Activated CD4-positive, alpha-beta T cell treated with anti-CD3 and anti-CD28 coated beads, Interleukin-2, amount 10 ng/mL, durations not matched to agents 24 days and 14 days (primary cell): ENCODE data around the gene SRL. TPM values are rescaled to one million over a fixed set of nuclear protein-coding genes. Genes with fewer than 3 reads are reported as not detected.

ENCODE experiments used
- DNase-seq: peaks from one replicate; pipeline ENCODE4 v3.0.0; 2022
- H3K27ac Mint-ChIP-seq: one replicate; pipeline ENCODE4 v1.8.0; 2022; ENCODE audit warnings: mild to moderate bottlenecking, mixed read lengths
- H3K27me3 Mint-ChIP-seq: one replicate; pipeline ENCODE4 v1.8.0; 2022; ENCODE audit warnings: mixed read lengths
- H3K36me3 Mint-ChIP-seq: one replicate; pipeline ENCODE4 v1.8.0; 2022; ENCODE audit warnings: low read depth, mild to moderate bottlenecking, mixed read lengths
- H3K4me1 Mint-ChIP-seq: one replicate; pipeline ENCODE4 v1.8.0; 2021; ENCODE audit warnings: mixed read lengths
- H3K4me3 Mint-ChIP-seq: one replicate; pipeline ENCODE4 v1.8.0; 2022; ENCODE audit warnings: mild to moderate bottlenecking, moderate library complexity, mixed read lengths
- H3K9me3 Mint-ChIP-seq: one replicate; pipeline ENCODE4 v1.8.0; 2021; ENCODE audit warnings: mixed read lengths
- intact Hi-C: fragments of 100-400 bp; cut with micrococcal nuclease; formaldehyde crosslinking; loops from one replicate; pipeline ENCODE4 v1.15.1; 2023
- total RNA-seq: library from RNA; stranded (reverse); gene quantifications from 2 replicates; pipeline ENCODE4 v1.2.3, GENCODE V29; 2022

The SRL gene
- total RNA-seq, 1 donor from 2014 or later = not detected

- H3K27ac Mint-ChIP-seq = no peak overlapping the region
Measured at GRCh38 chr16:4193920-4194319, 48.0 kb downstream of the SRL start.

GRCh38 chr16:4192206-4192605, 49.7 kb downstream of the SRL start:
- no peaks in the 10 kb centered on the region for H3K36me3 Mint-ChIP-seq
- intact Hi-C loops = no loop called here
- no peak for DNase-seq
- H3K4me3 Mint-ChIP-seq = no peak overlapping the region
- H3K27ac Mint-ChIP-seq = no peak overlapping the region
- H3K9me3 Mint-ChIP-seq = no peaks in the 10 kb centered on the region
- no peaks in the 10 kb centered on the region for H3K4me1 Mint-ChIP-seq
- peaks cover 6% of the 10 kb centered on the region for H3K27me3 Mint-ChIP-seq

More at GRCh38 chr16:4193920-4194319, 48.0 kb downstream of the SRL start:
- Mint-ChIP-seq H3K4me3 (no peak overlapping the region), H3K9me3 (no peaks in the 10 kb centered on the region), H3K27me3 (peaks cover 6% of the 10 kb centered on the region), H3K4me1 (no peaks in the 10 kb centered on the region), H3K36me3 (no peaks in the 10 kb centered on the region)
- no peak for DNase-seq
- intact Hi-C loops = no loop called here

GRCh38 chr16:4190712-4191333, 51.1 kb downstream of the SRL start:
- intact Hi-C loops = no loop called here
- Mint-ChIP-seq H3K4me1 (no peaks in the 10 kb centered on the region), H3K27me3 (peaks cover 9% of the 10 kb centered on the region), H3K27ac (no peak overlapping the region), H3K36me3 (no peaks in the 10 kb centered on the region), H3K9me3 (no peaks in the 10 kb centered on the region), H3K4me3 (no peak overlapping the region)
- DNase-seq = no peak

- H3K4me3 Mint-ChIP-seq = no peak overlapping the region
- DNase-seq = no peak
- no peaks in the 10 kb centered on the region for H3K36me3 Mint-ChIP-seq
- intact Hi-C loops = no loop called here
- peaks cover 11% of the 10 kb centered on the region for H3K27me3 Mint-ChIP-seq
- no peaks in the 10 kb centered on the region for H3K9me3 Mint-ChIP-seq
- H3K27ac Mint-ChIP-seq = no peak overlapping the region
- H3K4me1 Mint-ChIP-seq = no peaks in the 10 kb centered on the region
Measured at GRCh38 chr16:4190086-4190485, 51.8 kb downstream of the SRL start.

GRCh38 chr16:4184038-4184702, 57.7 kb downstream of the SRL start:
- intact Hi-C loops = loop anchor here (5.0 to 10.0 kb wide), 2 partner anchors 68 to 69 kb away; partner anchors contain the start of gene ADCY9
- Mint-ChIP-seq H3K4me1 (peaks cover 4% of the 10 kb centered on the region), H3K36me3 (no peaks in the 10 kb centered on the region), H3K27me3 (peaks cover 17% of the 10 kb centered on the region), H3K9me3 (no peaks in the 10 kb centered on the region), H3K27ac (peak overlapping the region; percentile 78), H3K4me3 (peak overlapping the region; percentile 83)
- DNase-seq = no peak

GRCh38 chr16:4183237-4184037, 58.4 kb downstream of the SRL start:
- DNase-seq = peak; percentile 98
- no peaks in the 10 kb centered on the region for H3K36me3 Mint-ChIP-seq
- no peaks in the 10 kb centered on the region for H3K9me3 Mint-ChIP-seq
- H3K4me3 Mint-ChIP-seq = peak overlapping the region; percentile 83
- peak overlapping the region; percentile 83 for H3K27ac Mint-ChIP-seq
- H3K27me3 Mint-ChIP-seq = peaks cover 17% of the 10 kb centered on the region
- intact Hi-C loops = loop anchor here (1.0 to 10.0 kb wide), 3 partner anchors 69 to 88 kb away; partner anchors contain the start of gene ADCY9
- H3K4me1 Mint-ChIP-seq = peaks cover 4% of the 10 kb centered on the region

GRCh38 chr16:4182581-4183236, 59.2 kb downstream of the SRL start:
- Mint-ChIP-seq H3K36me3 (no peaks in the 10 kb centered on the region), H3K27me3 (peaks cover 17% of the 10 kb centered on the region), H3K4me1 (peaks cover 4% of the 10 kb centered on the region), H3K9me3 (no peaks in the 10 kb centered on the region), H3K27ac (peak overlapping the region; percentile 83), H3K4me3 (peak overlapping the region; percentile 83)
- intact Hi-C loops = loop anchor here (1.0 to 10.0 kb wide), 3 partner anchors 68 to 89 kb away; partner anchors contain the start of gene ADCY9
- no peak for DNase-seq

- Mint-ChIP-seq H3K4me3 (no peak overlapping the region), H3K27ac (no peak overlapping the region), H3K4me1 (peaks cover 4% of the 10 kb centered on the region), H3K36me3 (no peaks in the 10 kb centered on the region), H3K9me3 (no peaks in the 10 kb centered on the region), H3K27me3 (peaks cover 12% of the 10 kb centered on the region)
- no peak for DNase-seq
- intact Hi-C loops = loop anchor here (5.0 to 10.0 kb wide), 2 partner anchors 66 to 72 kb away; partner anchors contain the start of gene ADCY9
Measured at GRCh38 chr16:4180511-4180910, 61.4 kb downstream of the SRL start.

GRCh38 chr16:4179763-4180260, 62.1 kb downstream of the SRL start:
- DNase-seq = no peak
- intact Hi-C loops = loop anchor here (5.0 to 10.0 kb wide), 2 partner anchors 65 to 72 kb away; partner anchors contain the start of gene ADCY9
- Mint-ChIP-seq H3K36me3 (no peaks in the 10 kb centered on the region), H3K27me3 (peaks cover 8% of the 10 kb centered on the region), H3K9me3 (no peaks in the 10 kb centered on the region), H3K27ac (no peak overlapping the region), H3K4me1 (peaks cover 3% of the 10 kb centered on the region), H3K4me3 (no peak overlapping the region)

- intact Hi-C loops = no loop called here
Measured at GRCh38 chr16:4179020-4179419, 62.9 kb downstream of the SRL start.

GRCh38 chr16:4178468-4179010, 63.3 kb downstream of the SRL start:
- peaks cover 2% of the 10 kb centered on the region for H3K4me1 Mint-ChIP-seq
- H3K27me3 Mint-ChIP-seq = peaks cover 5% of the 10 kb centered on the region
- H3K4me3 Mint-ChIP-seq = no peak overlapping the region
- H3K36me3 Mint-ChIP-seq = no peaks in the 10 kb centered on the region
- H3K9me3 Mint-ChIP-seq = no peaks in the 10 kb centered on the region
- no peak for DNase-seq
- intact Hi-C loops = no loop called here
- no peak overlapping the region for H3K27ac Mint-ChIP-seq

More at GRCh38 chr16:4179020-4179419, 62.9 kb downstream of the SRL start:
- Mint-ChIP-seq H3K4me3 (no peak overlapping the region), H3K4me1 (no peaks in the 10 kb centered on the region), H3K9me3 (no peaks in the 10 kb centered on the region), H3K27me3 (peaks cover 5% of the 10 kb centered on the region), H3K27ac (no peak overlapping the region), H3K36me3 (no peaks in the 10 kb centered on the region)
- DNase-seq = no peak

- peaks cover 5% of the 10 kb centered on the region for H3K4me1 Mint-ChIP-seq
- no peak overlapping the region for H3K4me3 Mint-ChIP-seq
- H3K9me3 Mint-ChIP-seq = no peaks in the 10 kb centered on the region
- peaks cover 5% of the 10 kb centered on the region for H3K27me3 Mint-ChIP-seq
- H3K36me3 Mint-ChIP-seq = no peaks in the 10 kb centered on the region
- H3K27ac Mint-ChIP-seq = no peak overlapping the region
- intact Hi-C loops = no loop called here
- DNase-seq = no peak
Measured at GRCh38 chr16:4176906-4177417, 64.9 kb downstream of the SRL start.

GRCh38 chr16:4175849-4176248, 66.0 kb downstream of the SRL start:
- DNase-seq = no peak
- no peak overlapping the region for H3K27ac Mint-ChIP-seq
- no peaks in the 10 kb centered on the region for H3K9me3 Mint-ChIP-seq
- no peak overlapping the region for H3K4me3 Mint-ChIP-seq
- peaks cover 5% of the 10 kb centered on the region for H3K4me1 Mint-ChIP-seq
- intact Hi-C loops = no loop called here
- H3K27me3 Mint-ChIP-seq = peaks cover 3% of the 10 kb centered on the region
- H3K36me3 Mint-ChIP-seq = no peaks in the 10 kb centered on the region
